ENCODE results near the gene ADIPOQ. TPM values are rescaled to one million over a fixed set of nuclear protein-coding genes. Genes with fewer than 3 reads are reported as not detected.

ADIPOQ gene
- total RNA-seq, 5 donors from 2014 or later (not counting 1 experiment from before 2014, with no cell fraction given), result not detected

DNA sequence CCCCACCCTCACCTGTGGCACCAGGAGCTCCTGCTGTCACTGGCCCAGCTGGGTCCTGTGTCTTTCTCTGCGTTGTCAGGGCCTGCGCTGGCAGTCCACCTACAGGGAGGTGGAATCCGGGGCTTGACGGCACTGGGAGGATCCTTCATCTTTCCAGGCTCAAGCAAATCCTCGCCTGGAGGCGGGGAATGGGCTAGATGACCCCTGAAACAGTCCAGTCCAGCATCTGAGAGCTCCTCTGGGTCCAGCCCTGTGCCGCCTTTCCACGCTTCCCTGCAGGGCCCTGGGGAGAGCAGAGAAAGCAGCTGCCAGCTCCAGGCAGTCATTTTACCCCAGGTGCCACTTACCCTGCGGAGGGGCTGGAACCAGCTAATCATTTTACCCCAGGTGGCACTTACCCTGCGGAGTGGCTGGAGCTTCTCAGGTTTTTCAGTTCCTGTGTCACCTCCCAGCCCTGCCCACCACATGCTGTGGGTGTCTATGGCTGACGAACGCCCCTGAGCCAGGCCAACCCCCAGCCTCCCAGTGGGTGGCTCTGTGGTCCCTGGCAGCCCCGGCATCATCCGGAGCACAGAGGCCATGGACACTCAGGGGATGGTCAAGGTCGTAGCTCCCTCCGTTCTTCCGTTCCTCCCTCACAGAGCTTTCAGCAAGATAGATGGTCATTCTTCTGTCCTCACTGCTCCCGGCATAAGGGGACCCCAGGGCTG, 17.9 kb upstream of the ADIPOQ start:
- H3K9me3 ChIP-seq, result no peaks in the 10 kb centered on the region
- no peaks in the 10 kb centered on the region for H3K36me3 ChIP-seq (ENCODE audit: control insufficient read depth in 2 of 2, extremely low read depth in 1 of 2, insufficient read depth in 1 of 2, low read length in 1 of 2)
- H3K4me3 ChIP-seq (ENCODE audit: control insufficient read depth in 1 of 2, extremely low read depth in 1 of 2, low read length in 1 of 2), result no peak overlapping the region
- CTCF ChIA-PET, result interaction anchor here (0.5 to 1.3 kb wide), 4 partner anchors 19 to 289 kb away, joined by 3 to 4 read pairs (median 4); no protein-coding TSS in a partner anchor
- ATAC-seq (replicated peaks in 1 of 4) (no peak), DNase-seq (no peak)
- POLR2A ChIA-PET, result interaction anchor here in 1 of 2 donors (0.7 kb wide), 1 partner anchor 275 kb away, joined by 4 read pairs; no protein-coding TSS in a partner anchor
- H3K4me1 Mint-ChIP-seq, result peaks cover 15 to 24% (median 22%) of the 10 kb centered on the region in 3 donors
- H3K4me1 ChIP-seq (ENCODE audit: control insufficient read depth in 1 of 2, extremely low read depth in 1 of 2, insufficient read depth in 2 of 2, low read length in 2 of 2), result peaks cover 5 to 30% of the 10 kb centered on the region in 2 experiments
- H3K27ac Mint-ChIP-seq, result no peak overlapping the region
- H3K27ac ChIP-seq (ENCODE audit: low read length), result no peak overlapping the region
- no peak overlapping the region for H3K4me3 Mint-ChIP-seq
- no peaks in the 10 kb centered on the region for H3K36me3 Mint-ChIP-seq
- H3K27me3 ChIP-seq (replicated peaks in 1 of 2; ENCODE audit: control insufficient read depth in 2 of 2, extremely low read depth in 1 of 2, insufficient read depth in 2 of 2, low read length in 1 of 2), result peaks cover 3 to 38% of the 10 kb centered on the region in 2 experiments
- H3K9me3 Mint-ChIP-seq, result no peaks in the 10 kb centered on the region
- peaks cover 28 to 33% of the 10 kb centered on the region in 2 donors for H3K27me3 Mint-ChIP-seq
- 78% methylated on average over 15 of the region's 18 CpGs for WGBS (ENCODE audit: insufficient coverage)

DNA sequence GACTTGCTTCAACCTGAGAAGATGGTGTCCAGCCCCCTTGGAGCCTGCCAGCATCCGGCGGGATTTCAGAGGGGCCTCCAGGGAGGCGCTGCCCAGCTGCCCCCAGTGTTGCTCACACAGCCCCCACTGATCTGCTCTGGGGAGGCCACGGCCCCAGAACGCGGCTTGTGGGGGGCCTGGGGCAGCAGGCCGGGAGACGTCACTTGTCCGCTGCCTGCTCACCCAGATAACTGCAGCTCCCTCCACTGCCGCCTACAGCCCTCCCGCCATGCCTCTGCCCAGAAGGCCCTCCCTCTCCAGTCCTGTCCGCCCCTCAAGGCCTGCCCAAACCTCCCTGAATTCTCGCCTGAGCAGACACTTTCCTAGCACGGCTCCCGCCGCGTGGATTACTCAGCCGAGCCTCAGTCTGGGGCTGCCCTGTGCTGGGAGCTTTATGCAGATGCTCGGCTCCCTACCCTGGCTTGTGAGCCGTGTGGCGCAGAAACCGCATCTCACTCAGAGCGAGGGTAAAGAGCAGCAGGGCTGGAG, 17.2 kb upstream of the ADIPOQ start:
- H3K9me3 Mint-ChIP-seq, result no peaks in the 10 kb centered on the region
- peak in 2 of 4 experiments; percentile 15 to 25 for ATAC-seq (replicated peaks in 1 of 4)
- Histone ChIP-seq H3K9me3 (no peaks in the 10 kb centered on the region), H3K27ac (ENCODE audit: low read length) (no peak overlapping the region), H3K27me3 (replicated peaks in 1 of 2; ENCODE audit: control insufficient read depth in 2 of 2, extremely low read depth in 1 of 2, insufficient read depth in 2 of 2, low read length in 1 of 2) (peaks cover 11 to 45% of the 10 kb centered on the region in 2 experiments), H3K36me3 (ENCODE audit: control insufficient read depth in 2 of 2, extremely low read depth in 1 of 2, insufficient read depth in 1 of 2, low read length in 1 of 2) (no peaks in the 10 kb centered on the region), H3K4me1 (ENCODE audit: control insufficient read depth in 1 of 2, extremely low read depth in 1 of 2, insufficient read depth in 2 of 2, low read length in 2 of 2) (peaks cover 5 to 30% of the 10 kb centered on the region in 2 experiments), H3K4me3 (ENCODE audit: control insufficient read depth in 1 of 2, extremely low read depth in 1 of 2, low read length in 1 of 2) (no peak overlapping the region)
- peak overlapping the region in 2 of 3 donors; percentile 67 to 73 for H3K4me3 Mint-ChIP-seq
- DNase-seq, result peak in 8 of 35 experiments; percentile 9 to 34 (median 16)
- ChIA-PET CTCF (interaction anchor here (0.5 to 0.9 kb wide), 3 partner anchors 18 to 215 kb away, joined by 3 to 4 read pairs (median 3); no protein-coding TSS in a partner anchor), POLR2A (no interaction called here)
- H3K36me3 Mint-ChIP-seq, result no peaks in the 10 kb centered on the region
- peaks cover 36 to 41% of the 10 kb centered on the region in 2 donors for H3K27me3 Mint-ChIP-seq
- WGBS (ENCODE audit: insufficient coverage), result 30% methylated on average over 23 of the region's 23 CpGs
- no peak overlapping the region for H3K27ac Mint-ChIP-seq
- peaks cover 15 to 24% (median 22%) of the 10 kb centered on the region in 3 donors for H3K4me1 Mint-ChIP-seq

DNA sequence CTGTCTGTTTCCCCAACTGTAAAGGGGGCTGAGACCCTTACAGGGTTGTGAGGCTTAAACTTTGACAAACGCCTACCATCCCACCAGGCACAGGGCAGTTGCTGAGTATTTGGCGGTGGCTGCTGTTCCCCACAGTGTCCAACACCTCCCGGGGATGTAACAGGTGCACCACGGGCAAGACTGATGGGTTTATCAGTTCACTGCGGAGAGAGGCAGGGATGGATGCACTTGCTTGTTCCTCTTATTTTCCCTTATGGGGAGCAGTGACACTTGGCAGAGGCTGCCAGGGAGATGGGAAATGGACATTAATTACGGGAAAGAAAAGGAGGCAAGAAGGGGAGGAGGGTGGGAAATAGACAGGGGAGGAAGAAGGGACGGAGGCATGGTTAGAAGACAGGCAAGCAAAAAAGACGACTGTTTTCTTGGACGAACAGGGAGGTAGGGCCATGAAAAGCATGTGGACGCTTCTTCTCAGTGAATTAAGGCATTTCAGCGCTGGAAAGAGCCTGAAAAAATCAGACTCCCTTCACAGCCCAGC, 16.6 kb upstream of the ADIPOQ start:
- peaks cover 15 to 24% (median 22%) of the 10 kb centered on the region in 3 donors for H3K4me1 Mint-ChIP-seq
- WGBS (ENCODE audit: insufficient coverage), result 62% methylated on average over 8 of the region's 11 CpGs
- no peak overlapping the region for H3K27ac Mint-ChIP-seq
- no peaks in the 10 kb centered on the region for H3K36me3 Mint-ChIP-seq
- DNase-seq, result peak in 1 of 35 experiments; percentile 24
- H3K27ac ChIP-seq (ENCODE audit: low read length), result no peak overlapping the region
- no peaks in the 10 kb centered on the region for H3K9me3 ChIP-seq
- H3K9me3 Mint-ChIP-seq, result no peaks in the 10 kb centered on the region
- peaks cover 41 to 47% of the 10 kb centered on the region in 2 donors for H3K27me3 Mint-ChIP-seq
- H3K4me1 ChIP-seq (ENCODE audit: control insufficient read depth in 1 of 2, extremely low read depth in 1 of 2, insufficient read depth in 2 of 2, low read length in 2 of 2), result peaks cover 5 to 30% of the 10 kb centered on the region in 2 experiments
- peak overlapping the region; percentile 39 to 73 (median 67) for H3K4me3 Mint-ChIP-seq
- H3K27me3 ChIP-seq (replicated peaks in 1 of 2; ENCODE audit: control insufficient read depth in 2 of 2, extremely low read depth in 1 of 2, insufficient read depth in 2 of 2, low read length in 1 of 2), result peaks cover 11 to 48% of the 10 kb centered on the region in 2 experiments
- POLR2A ChIA-PET, result no interaction called here
- CTCF ChIA-PET, result interaction anchor here in 1 of 2 donors (0.6 to 2.0 kb wide), 2 partner anchors 209 to 216 kb away, joined by 3 to 10 read pairs; no protein-coding TSS in a partner anchor
- ATAC-seq (replicated peaks in 1 of 4), result no peak
- no peaks in the 10 kb centered on the region for H3K36me3 ChIP-seq (ENCODE audit: control insufficient read depth in 2 of 2, extremely low read depth in 1 of 2, insufficient read depth in 1 of 2, low read length in 1 of 2)
- no peak overlapping the region for H3K4me3 ChIP-seq (ENCODE audit: control insufficient read depth in 1 of 2, extremely low read depth in 1 of 2, low read length in 1 of 2)

DNA sequence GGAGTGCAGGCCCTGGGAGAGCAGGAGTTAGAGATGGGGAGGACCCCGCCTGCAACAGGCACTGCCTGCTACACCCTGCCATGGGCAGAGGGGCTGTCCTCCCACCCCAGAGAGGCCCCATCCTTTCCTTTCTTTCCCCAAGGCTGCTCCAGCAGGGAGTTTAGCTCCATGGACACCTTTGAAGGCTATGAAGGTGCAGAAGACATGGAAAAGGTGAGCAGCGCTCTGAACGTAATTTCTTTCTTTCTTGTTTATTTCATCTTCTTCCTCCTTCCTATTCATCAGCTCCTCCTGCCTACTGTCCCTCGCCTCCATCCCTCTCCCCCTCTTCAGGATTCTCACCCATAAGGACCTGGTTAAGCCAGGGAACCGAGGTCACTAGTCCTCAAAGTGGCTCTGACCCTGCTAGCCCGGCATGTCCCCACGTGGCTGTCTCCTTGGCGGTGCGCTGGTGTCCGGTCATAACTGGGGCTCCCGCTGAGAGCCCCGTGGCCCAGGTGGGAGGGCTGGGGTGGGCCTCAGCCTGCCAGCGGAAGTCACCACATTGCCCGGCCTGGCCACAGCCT, 16.0 kb upstream of the ADIPOQ start:
- Histone ChIP-seq H3K27me3 (replicated peaks in 1 of 2; ENCODE audit: control insufficient read depth in 2 of 2, extremely low read depth in 1 of 2, insufficient read depth in 2 of 2, low read length in 1 of 2) (peaks cover 11 to 53% of the 10 kb centered on the region in 2 experiments), H3K4me3 (ENCODE audit: control insufficient read depth in 1 of 2, extremely low read depth in 1 of 2, low read length in 1 of 2) (peak overlapping the region; percentile 15 to 57), H3K27ac (ENCODE audit: low read length) (no peak overlapping the region), H3K36me3 (ENCODE audit: control insufficient read depth in 2 of 2, extremely low read depth in 1 of 2, insufficient read depth in 1 of 2, low read length in 1 of 2) (no peaks in the 10 kb centered on the region), H3K9me3 (no peaks in the 10 kb centered on the region), H3K4me1 (ENCODE audit: control insufficient read depth in 1 of 2, extremely low read depth in 1 of 2, insufficient read depth in 2 of 2, low read length in 2 of 2) (peaks cover 5 to 30% of the 10 kb centered on the region in 2 experiments)
- peak in 2 of 35 experiments; percentile 9 to 18 for DNase-seq
- no peaks in the 10 kb centered on the region for H3K9me3 Mint-ChIP-seq
- ChIA-PET CTCF (interaction anchor here in 1 of 2 donors (0.9 to 2.0 kb wide), 3 partner anchors 210 to 883 kb away, joined by 3 to 10 read pairs (median 5); no protein-coding TSS in a partner anchor), POLR2A (interaction anchor here in 1 of 2 donors (0.5 to 0.6 kb wide), 2 partner anchors 139 to 917 kb away, joined by 3 to 7 read pairs; no protein-coding TSS in a partner anchor)
- peaks cover 43 to 50% of the 10 kb centered on the region in 2 donors for H3K27me3 Mint-ChIP-seq
- H3K4me3 Mint-ChIP-seq, result peak overlapping the region; percentile 39 to 73 (median 67)
- no peak overlapping the region for H3K27ac Mint-ChIP-seq
- H3K4me1 Mint-ChIP-seq, result peaks cover 15 to 24% (median 22%) of the 10 kb centered on the region in 3 donors
- 8% methylated on average over 9 of the region's 14 CpGs for whole genome bisulfite sequencing (ENCODE audit: insufficient coverage)
- H3K36me3 Mint-ChIP-seq, result no peaks in the 10 kb centered on the region
- ATAC-seq (replicated peaks in 1 of 4), result peak in 2 of 4 experiments; percentile 6 to 11

DNA sequence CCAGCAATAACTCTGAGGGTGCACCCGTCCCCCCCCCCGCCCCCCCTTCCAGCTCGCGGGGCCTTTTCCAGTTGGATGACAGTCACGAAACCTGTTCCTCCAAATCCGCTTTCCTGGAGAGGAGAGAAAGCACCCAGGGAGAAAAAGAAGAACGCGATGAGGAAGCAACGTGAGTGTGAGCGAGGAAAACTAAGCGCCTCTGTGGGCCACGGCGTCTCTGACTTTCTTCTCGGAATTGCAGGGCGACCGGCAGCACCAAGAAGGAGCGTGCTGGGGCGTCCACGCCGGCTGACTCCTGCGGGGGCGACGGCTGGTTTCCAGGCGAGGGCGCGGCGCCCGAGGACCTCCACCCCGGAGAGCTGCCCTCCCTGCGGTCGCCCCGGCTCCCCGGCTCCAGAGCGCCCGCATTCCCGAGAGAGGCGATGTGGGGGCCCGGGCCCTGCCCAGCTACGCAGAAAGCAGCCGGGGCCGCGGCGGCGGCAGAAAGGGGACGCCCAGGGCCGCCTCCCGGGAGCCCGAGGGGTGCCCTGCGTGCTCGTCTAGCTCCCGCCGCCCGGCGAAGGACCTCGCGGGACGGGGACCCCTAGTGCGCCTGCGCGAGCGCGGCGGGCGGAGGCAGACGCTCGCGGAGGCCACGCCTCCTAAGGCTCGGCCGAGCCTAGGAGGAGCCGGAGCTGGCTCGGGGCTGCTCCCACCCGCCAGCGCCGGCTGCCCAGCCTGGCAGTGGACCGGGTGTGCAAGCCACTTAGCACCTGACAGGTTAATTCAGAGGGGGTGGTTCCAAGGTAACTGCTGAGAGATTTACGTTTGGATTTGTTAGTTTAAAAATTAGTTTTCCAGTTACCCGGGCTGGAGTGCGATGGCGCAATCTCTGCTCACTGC, 15.3 kb upstream of the ADIPOQ start:
- CTCF ChIA-PET, result interaction anchor here (0.6 to 2.0 kb wide), 6 partner anchors 77 to 884 kb away, joined by 3 to 10 read pairs (median 4); no protein-coding TSS in a partner anchor
- peak overlapping the region; percentile 57 to 82 for H3K4me3 ChIP-seq (ENCODE audit: control insufficient read depth in 1 of 2, extremely low read depth in 1 of 2, low read length in 1 of 2)
- H3K4me1 ChIP-seq (ENCODE audit: control insufficient read depth in 1 of 2, extremely low read depth in 1 of 2, insufficient read depth in 2 of 2, low read length in 2 of 2), result peaks cover 5 to 30% of the 10 kb centered on the region in 2 experiments
- H3K27ac ChIP-seq (ENCODE audit: low read length), result no peak overlapping the region
- Mint-ChIP-seq H3K36me3 (no peaks in the 10 kb centered on the region), H3K27ac (no peak overlapping the region), H3K9me3 (no peaks in the 10 kb centered on the region), H3K4me1 (peaks cover 15 to 24% (median 22%) of the 10 kb centered on the region in 3 donors), H3K4me3 (peak overlapping the region; percentile 67 to 73 (median 70)), H3K27me3 (peaks cover 51 to 58% of the 10 kb centered on the region in 2 donors)
- WGBS (ENCODE audit: insufficient coverage), result 2% methylated on average over 73 of the region's 80 CpGs
- DNase-seq, result peak; percentile 63 to 93 (median 79)
- peak; percentile 93 to 95 (median 94) for ATAC-seq (replicated peaks in 1 of 4)
- peaks cover 13 to 53% of the 10 kb centered on the region in 2 experiments for H3K27me3 ChIP-seq (replicated peaks in 1 of 2; ENCODE audit: control insufficient read depth in 2 of 2, extremely low read depth in 1 of 2, insufficient read depth in 2 of 2, low read length in 1 of 2)
- no peaks in the 10 kb centered on the region for H3K36me3 ChIP-seq (ENCODE audit: control insufficient read depth in 2 of 2, extremely low read depth in 1 of 2, insufficient read depth in 1 of 2, low read length in 1 of 2)
- no peaks in the 10 kb centered on the region for H3K9me3 ChIP-seq
- POLR2A ChIA-PET, result interaction anchor here (0.5 to 0.7 kb wide), 6 partner anchors 21 to 1358 kb away, joined by 3 to 7 read pairs (median 3); partner anchors contain the start of genes EIF4A2 (in 1 of the 2) and RFC4 (in 1 of the 2)

Measured in T-cell (primary cell).